T-cell (primary cell): Measurements from ENCODE around the gene PTH. TPM values are rescaled to one million over a fixed set of nuclear protein-coding genes. Genes with fewer than 3 reads are reported as not detected.

ENCODE experiments used
- ATAC-seq, 4 experiments: fragments of 200-7000 bp in 3 of 4; fragments of 150-1000 bp in 1 of 4; cut with Tn5 transposase; replicated peaks in 1 of 4; 1 replicate in 3 of 4; 2 replicates in 1 of 4; pipeline ENCODE4 v1.10.0; 2021; ENCODE audit warnings: moderate library complexity in 3 of 4, mild to moderate bottlenecking in 2 of 4, moderate number of reproducible peaks in 1 of 4
- CTCF ChIA-PET, 2 donors: fragments of 300-600 bp; sonication (Branson Sonifier 250); formaldehyde crosslinking; loops; one replicate each; lab custom pipeline; 2022; ENCODE audit warnings: antibody characterized with exemption in 2 of 2; lab: Charles Lee
- POLR2A ChIA-PET, 2 donors: fragments of 300-600 bp; sonication (Branson Sonifier 250); formaldehyde crosslinking; loops; one replicate each; lab custom pipeline; 2022; ENCODE audit warnings: antibody characterized with exemption in 2 of 2; lab: Charles Lee
- DNase-seq, 35 experiments: peaks; one replicate each; pipeline versions ENCODE4 v3.0.0 to v3.0.0-alpha.2; 2013 to 2023
- H3K27ac ChIP-seq: one replicate; pipeline ENCODE4 v1.5.1; 2013; ENCODE audit warnings: low read length
- H3K27me3 ChIP-seq, 2 experiments: replicated peaks in 1 of 2; 1 replicate in 1 of 2; 2 replicates in 1 of 2; pipeline versions ENCODE4 v1.6.1 to v1.7.0; 2013; ENCODE audit warnings: low read length in 1 of 2, mixed read lengths in 1 of 2; ENCODE audit not compliant: control insufficient read depth in 2 of 2, insufficient read depth in 2 of 2; ENCODE audit errors: extremely low read depth in 1 of 2
- H3K36me3 ChIP-seq, 2 donors: 1 replicate in 1 of 2; 2 replicates in 1 of 2; pipeline versions ENCODE4 v1.6.1 to v1.7.0; 2013; ENCODE audit warnings: low read length in 1 of 2; ENCODE audit not compliant: control insufficient read depth in 2 of 2, insufficient read depth in 1 of 2; ENCODE audit errors: extremely low read depth in 1 of 2
- H3K4me1 ChIP-seq, 2 experiments: 1 replicate in 1 of 2; 2 replicates in 1 of 2; pipeline versions ENCODE4 v1.6.1 to v1.7.0; 2013; ENCODE audit warnings: low read length in 2 of 2, mixed read lengths in 1 of 2; ENCODE audit not compliant: insufficient read depth in 2 of 2, control insufficient read depth in 1 of 2; ENCODE audit errors: extremely low read depth in 1 of 2
- H3K4me3 ChIP-seq, 2 donors: 1 replicate in 1 of 2; 2 replicates in 1 of 2; pipeline versions ENCODE4 v1.5.1 to v1.7.0; 2013; ENCODE audit warnings: mild to moderate bottlenecking in 2 of 2, low read length in 1 of 2, moderate library complexity in 1 of 2; ENCODE audit not compliant: control insufficient read depth in 1 of 2; ENCODE audit errors: extremely low read depth in 1 of 2
- H3K9me3 ChIP-seq: 2 replicates; pipeline ENCODE4 v1.7.0; 2013
- H3K27ac Mint-ChIP-seq, 2 donors: one replicate each; pipeline ENCODE4 v1.8.0; 2020 to 2021; ENCODE audit warnings: mild to moderate bottlenecking in 2 of 2, mixed read lengths in 2 of 2
- H3K27me3 Mint-ChIP-seq, 2 donors: one replicate each; pipeline ENCODE4 v1.8.0; 2021 to 2022; ENCODE audit warnings: mixed read lengths in 2 of 2
- H3K36me3 Mint-ChIP-seq: one replicate; pipeline ENCODE4 v1.8.0; 2021; ENCODE audit warnings: mixed read lengths
- H3K4me1 Mint-ChIP-seq, 3 donors: one replicate each; pipeline ENCODE4 v1.8.0; 2020 to 2022; ENCODE audit warnings: mixed read lengths in 3 of 3, mild to moderate bottlenecking in 1 of 3
- H3K4me3 Mint-ChIP-seq, 3 donors: one replicate each; pipeline ENCODE4 v1.8.0; 2020 to 2022; ENCODE audit warnings: mild to moderate bottlenecking in 3 of 3, mixed read lengths in 3 of 3, moderate library complexity in 3 of 3
- H3K9me3 Mint-ChIP-seq, 3 donors: one replicate each; pipeline ENCODE4 v1.8.0; 2020 to 2022; ENCODE audit warnings: mixed read lengths in 3 of 3
- WGBS: methylation state at CpG from one replicate; pipeline ENCODE4 v1.1.5; 2013; ENCODE audit warnings: missing lambda C conversion rate; ENCODE audit not compliant: insufficient coverage; 5-methylcytosine and 5-hydroxymethylcytosine counted together
- total RNA-seq, 35 experiments: library from RNA in 6 of 35; stranded (reverse) in 6 of 35; fragments of 120-200 nt in 1 of 35; gene quantifications; one replicate each; pipeline versions ENCODE4 v1.2.1 to v1.2.4 and lab custom pipeline; 2013 to 2026

Gene PTH
- total RNA-seq, 5 donors from 2014 or later (not counting 1 experiment from before 2014, with no cell fraction given), result not detected

DNA sequence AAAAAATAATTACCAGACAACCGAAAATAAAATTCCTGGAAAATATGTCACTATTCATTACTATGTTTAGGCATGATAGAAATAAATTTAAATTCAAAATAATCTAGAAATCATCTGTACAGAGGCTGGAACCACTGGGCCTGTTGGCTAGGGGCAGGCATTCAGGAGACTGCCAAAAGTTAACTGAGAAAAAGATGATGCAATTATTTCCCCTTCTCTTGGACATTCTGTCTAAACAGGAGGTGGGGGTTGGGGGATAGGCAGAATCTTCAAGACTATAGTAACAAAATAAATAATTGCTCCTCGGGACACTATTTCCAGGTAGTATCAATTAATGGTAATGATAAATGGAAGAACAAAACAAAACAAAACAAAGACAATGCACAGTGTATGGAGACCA, 46.9 kb downstream of the PTH start:
- H3K36me3 Mint-ChIP-seq, result peaks cover 33% of the 10 kb centered on the region
- ChIA-PET POLR2A (no interaction called here), CTCF (interaction anchor here in 1 of 2 donors (0.5 kb wide), 1 partner anchor 1648 kb away, joined by 3 read pairs; no protein-coding TSS in a partner anchor)
- no peaks in the 10 kb centered on the region for H3K27me3 ChIP-seq
- no peaks in the 10 kb centered on the region for H3K27me3 Mint-ChIP-seq
- H3K27ac Mint-ChIP-seq, result no peak overlapping the region
- no peak overlapping the region for H3K4me3 Mint-ChIP-seq
- no peak for ATAC-seq
- peaks cover 66 to 72% (median 70%) of the 10 kb centered on the region in 3 donors for H3K4me1 Mint-ChIP-seq
- H3K4me1 ChIP-seq, result peaks cover 4 to 6% of the 10 kb centered on the region in 2 experiments
- no CpG with 5 or more reads among the region's 2 CpGs for WGBS
- peaks cover 0 to 17% (median 4%) of the 10 kb centered on the region in 3 donors for H3K9me3 Mint-ChIP-seq
- DNase-seq, result no peak
- no peaks in the 10 kb centered on the region for H3K36me3 ChIP-seq
- H3K27ac ChIP-seq, result no peak overlapping the region
- H3K9me3 ChIP-seq, result no peaks in the 10 kb centered on the region
- H3K4me3 ChIP-seq, result no peak overlapping the region

DNA sequence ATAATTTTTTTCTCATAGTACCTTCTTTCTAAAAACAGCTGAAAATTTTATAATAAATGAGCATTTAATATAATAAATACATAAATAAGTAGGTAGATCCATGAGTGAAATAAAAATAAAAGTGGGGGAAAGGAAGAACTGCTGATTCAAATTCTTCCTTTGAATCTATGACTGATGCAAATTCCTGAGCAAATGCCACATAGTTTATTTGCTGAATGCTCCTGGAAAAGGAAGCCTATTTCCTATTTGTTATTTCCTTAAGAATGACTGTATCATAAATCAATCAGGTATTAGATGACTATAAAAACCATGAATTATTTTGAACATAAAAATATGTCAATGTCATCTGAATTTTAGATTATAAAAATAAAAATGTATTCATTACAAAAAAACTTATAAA, 49.4 kb downstream of the PTH start:
- ChIA-PET CTCF (no interaction called here), POLR2A (no interaction called here)
- peaks cover 17% of the 10 kb centered on the region for H3K36me3 Mint-ChIP-seq
- H3K4me3 Mint-ChIP-seq, result no peak overlapping the region
- no peak overlapping the region for H3K4me3 ChIP-seq
- ATAC-seq (no peak), DNase-seq (no peak)
- no peaks in the 10 kb centered on the region for H3K36me3 ChIP-seq
- H3K27ac ChIP-seq, result no peak overlapping the region
- H3K27ac Mint-ChIP-seq, result no peak overlapping the region
- H3K4me1 Mint-ChIP-seq, result peaks cover 48 to 76% (median 71%) of the 10 kb centered on the region in 3 donors
- peaks cover 4 to 6% of the 10 kb centered on the region in 2 experiments for H3K4me1 ChIP-seq
- peaks cover 0 to 10% (median 0%) of the 10 kb centered on the region in 3 donors for H3K9me3 Mint-ChIP-seq
- no peaks in the 10 kb centered on the region for H3K27me3 Mint-ChIP-seq
- no peaks in the 10 kb centered on the region for H3K9me3 ChIP-seq
- no peaks in the 10 kb centered on the region for H3K27me3 ChIP-seq

DNA sequence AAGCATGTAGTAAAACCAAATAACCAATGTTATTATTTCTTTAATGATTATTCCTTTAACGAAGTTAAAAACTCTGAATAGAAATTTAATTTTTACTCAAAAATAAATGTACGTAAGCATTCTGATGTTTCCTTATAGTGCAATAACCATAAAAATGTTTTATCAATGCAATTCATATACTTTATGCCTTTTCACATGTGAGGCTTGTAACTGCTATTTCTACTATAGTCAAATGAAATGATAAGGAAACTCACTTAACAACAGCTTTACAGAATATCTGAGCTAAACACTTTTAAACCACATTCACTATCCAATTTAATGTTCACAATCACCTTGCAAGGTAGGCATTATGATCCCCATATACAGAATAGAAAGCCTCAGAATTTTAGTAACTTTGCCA, 50.2 kb downstream of the PTH start:
- no peaks in the 10 kb centered on the region for H3K4me1 ChIP-seq
- CTCF ChIA-PET, result no interaction called here
- no peak overlapping the region for H3K4me3 ChIP-seq
- WGBS, result no CpG with 5 or more reads among the region's 2 CpGs
- no peaks in the 10 kb centered on the region for H3K9me3 ChIP-seq
- POLR2A ChIA-PET, result interaction anchor here in 1 of 2 donors (0.6 kb wide), 1 partner anchor 225 kb away, joined by 8 read pairs; no protein-coding TSS in a partner anchor
- Mint-ChIP-seq H3K27ac (no peak overlapping the region), H3K27me3 (no peaks in the 10 kb centered on the region), H3K4me3 (no peak overlapping the region), H3K36me3 (peaks cover 11% of the 10 kb centered on the region), H3K4me1 (peaks cover 41 to 72% (median 67%) of the 10 kb centered on the region in 3 donors), H3K9me3 (peaks cover 0 to 4% (median 0%) of the 10 kb centered on the region in 3 donors)
- no peak overlapping the region for H3K27ac ChIP-seq
- DNase-seq (no peak), ATAC-seq (no peak)
- H3K27me3 ChIP-seq, result no peaks in the 10 kb centered on the region
- H3K36me3 ChIP-seq, result no peaks in the 10 kb centered on the region

Other genes with a start within 250 kb of the PTH start
- gene BMAL1, start 218.2 kb downstream of the PTH start, total RNA-seq, result 10 to 100 TPM; 67.9 to 99.2 (median 72.1) TPM
- gene BTBD10, start 32.8 kb downstream of the PTH start, total RNA-seq, result 10 to 100 TPM; 15.9 to 19.3 (median 18.8) TPM
- gene FAR1, start 172.7 kb upstream of the PTH start, total RNA-seq, result 10 to 100 TPM; 25.2 to 35.2 (median 29.6) TPM